ENCODE measurements around the gene EID3. TPM values are rescaled to one million over a fixed set of nuclear protein-coding genes. Genes with fewer than 3 reads are reported as not detected.
A peak's percentile ranks its signal among the peaks of the same experiment; 100 is the strongest.

EID3 gene
- polyA plus RNA-seq, 2 of the 4 experiments (the other 2 are of a cell fraction): 6.8 to 12.2 TPM

DNA sequence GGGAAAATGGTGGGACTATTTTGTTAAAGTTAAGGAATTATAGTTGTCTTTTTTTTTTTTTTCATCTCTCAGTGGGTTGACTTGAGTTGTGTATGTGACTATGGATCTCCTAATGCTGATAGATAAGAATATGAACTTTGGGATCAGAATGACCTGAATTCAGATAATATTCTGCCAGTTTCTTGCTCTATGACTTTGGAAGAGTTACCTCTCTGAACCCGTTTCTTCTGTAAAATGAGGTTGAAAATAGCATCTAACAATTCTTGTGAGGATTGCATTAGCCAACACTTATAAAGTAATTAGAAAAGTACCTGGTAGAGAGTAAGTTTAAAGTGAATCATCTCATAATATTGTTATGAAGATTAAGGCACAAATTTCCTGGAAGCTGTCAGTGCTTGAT is 18.4 kb downstream of the EID3 start:
- ChIA-PET POLR2A (interaction anchor here (0.6 kb wide), 1 partner anchor 18 kb away, joined by 3 read pairs; no protein-coding TSS in a partner anchor), CTCF (interaction anchor here (0.6 kb wide), 1 partner anchor 86 kb away, joined by 3 read pairs; no protein-coding TSS in a partner anchor)
- WGBS (ENCODE audit: missing lambda C conversion rate): 76% methylated on average over 1 of the region's 1 CpG
- Histone ChIP-seq H3K4me2 (peak overlapping the region; percentile 97), H3K27ac (peak overlapping the region; percentile 5 to 72; a peak in 4 of 6 replicates), H3K9me3 (no peaks in the 10 kb centered on the region), H3K4me1 (peaks cover 91% of the 10 kb centered on the region), H3K4me3 (no peak overlapping the region)
- ATAC-seq (no peak), FAIRE-seq (no peak), DNase-seq (ENCODE audit: low read depth in 1 of 2, low spot score in 1 of 2) (no peak)
- TF ChIP-seq EHF (CRISPR knock-in tag; IDR thresholded peaks at IDR 0.05) (no peak), EP300 (IDR thresholded peaks at IDR 0.05) (no peak), CHD4 (IDR thresholded peaks at IDR 0.05; ENCODE audit: borderline replicate concordance) (no peak), HDAC2 (IDR thresholded peaks at IDR 0.05) (no peak), NR3C1 (IDR thresholded peaks at IDR 0.05) (no peak), JUN (IDR thresholded peaks at IDR 0.05) (no peak; a peak in 1 of 5 replicates), CBX2 (IDR thresholded peaks at IDR 0.05; ENCODE audit: borderline replicate concordance, low read depth) (no peak), EHMT2 (IDR thresholded peaks at IDR 0.05; ENCODE audit: low read depth) (no peak), ZC3H11A (IDR thresholded peaks at IDR 0.05) (no peak), ZNF302 (CRISPR knock-in tag; IDR thresholded peaks at IDR 0.05) (no peak), MAZ (IDR thresholded peaks at IDR 0.05; ENCODE audit: borderline replicate concordance, low read depth, low read length) (no peak), RCOR1 (IDR thresholded peaks at IDR 0.05; ENCODE audit: low read depth, low read length) (no peak), NFE2L2 (conservative IDR thresholded peaks at IDR 0.05; ENCODE audit: low read length) (no peak), BHLHE40 (IDR thresholded peaks at IDR 0.05; ENCODE audit: low read depth, low read length) (no peak), FOSB (CRISPR knock-in tag; IDR thresholded peaks at IDR 0.05) (peak; percentile 75; the same call in 1 of the 2 replicates), RAD21 (conservative IDR thresholded peaks at IDR 0.05 in 1 of 2, IDR thresholded peaks at IDR 0.05 in 1 of 2) (no peak), CEBPB (IDR thresholded peaks at IDR 0.05) (no peak), RARB (CRISPR knock-in tag; IDR thresholded peaks at IDR 0.05) (0 out of 2 replicates have a peak, but pooled peaks have one; percentile 24), HOXA7 (CRISPR knock-in tag; IDR thresholded peaks at IDR 0.05) (peak; percentile 82), ESRRA (IDR thresholded peaks at IDR 0.05; ENCODE audit: borderline replicate concordance, low read length) (no peak), FOSL2 (IDR thresholded peaks at IDR 0.05) (no peak), FOSL2 (CRISPR knock-in tag; IDR thresholded peaks at IDR 0.05) (no peak), POLR2AphosphoS2 (conservative IDR thresholded peaks at IDR 0.05; ENCODE audit: low read length) (peak; percentile 64; the same call in 1 of the 2 replicates), KDM5A (IDR thresholded peaks at IDR 0.05) (no peak)
- TF ChIP-seq, protein P1, sequence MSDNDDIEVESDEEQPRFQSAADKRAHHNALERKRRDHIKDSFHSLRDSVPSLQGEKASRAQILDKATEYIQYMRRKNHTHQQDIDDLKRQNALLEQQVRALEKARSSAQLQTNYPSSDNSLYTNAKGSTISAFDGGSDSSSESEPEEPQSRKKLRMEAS (IDR thresholded peaks at IDR 0.05): no peak
- TF ChIP-seq, protein P2, sequence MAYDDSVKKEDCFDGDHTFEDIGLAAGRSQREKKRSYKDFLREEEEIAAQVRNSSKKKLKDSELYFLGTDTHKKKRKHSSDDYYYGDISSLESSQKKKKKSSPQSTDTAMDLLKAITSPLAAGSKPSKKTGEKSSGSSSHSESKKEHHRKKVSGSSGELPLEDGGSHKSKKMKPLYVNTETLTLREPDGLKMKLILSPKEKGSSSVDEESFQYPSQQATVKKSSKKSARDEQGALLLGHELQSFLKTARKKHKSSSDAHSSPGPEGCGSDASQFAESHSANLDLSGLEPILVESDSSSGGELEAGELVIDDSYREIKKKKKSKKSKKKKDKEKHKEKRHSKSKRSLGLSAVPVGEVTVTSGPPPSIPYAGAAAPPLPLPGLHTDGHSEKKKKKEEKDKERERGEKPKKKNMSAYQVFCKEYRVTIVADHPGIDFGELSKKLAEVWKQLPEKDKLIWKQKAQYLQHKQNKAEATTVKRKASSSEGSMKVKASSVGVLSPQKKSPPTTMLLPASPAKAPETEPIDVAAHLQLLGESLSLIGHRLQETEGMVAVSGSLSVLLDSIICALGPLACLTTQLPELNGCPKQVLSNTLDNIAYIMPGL (CRISPR knock-in tag; IDR thresholded peaks at IDR 0.05; ENCODE audit: borderline replicate concordance): peak; percentile 71; the same call in 1 of the 2 replicates
- TF ChIP-seq, protein P3, sequence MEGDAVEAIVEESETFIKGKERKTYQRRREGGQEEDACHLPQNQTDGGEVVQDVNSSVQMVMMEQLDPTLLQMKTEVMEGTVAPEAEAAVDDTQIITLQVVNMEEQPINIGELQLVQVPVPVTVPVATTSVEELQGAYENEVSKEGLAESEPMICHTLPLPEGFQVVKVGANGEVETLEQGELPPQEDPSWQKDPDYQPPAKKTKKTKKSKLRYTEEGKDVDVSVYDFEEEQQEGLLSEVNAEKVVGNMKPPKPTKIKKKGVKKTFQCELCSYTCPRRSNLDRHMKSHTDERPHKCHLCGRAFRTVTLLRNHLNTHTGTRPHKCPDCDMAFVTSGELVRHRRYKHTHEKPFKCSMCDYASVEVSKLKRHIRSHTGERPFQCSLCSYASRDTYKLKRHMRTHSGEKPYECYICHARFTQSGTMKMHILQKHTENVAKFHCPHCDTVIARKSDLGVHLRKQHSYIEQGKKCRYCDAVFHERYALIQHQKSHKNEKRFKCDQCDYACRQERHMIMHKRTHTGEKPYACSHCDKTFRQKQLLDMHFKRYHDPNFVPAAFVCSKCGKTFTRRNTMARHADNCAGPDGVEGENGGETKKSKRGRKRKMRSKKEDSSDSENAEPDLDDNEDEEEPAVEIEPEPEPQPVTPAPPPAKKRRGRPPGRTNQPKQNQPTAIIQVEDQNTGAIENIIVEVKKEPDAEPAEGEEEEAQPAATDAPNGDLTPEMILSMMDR (IDR thresholded peaks at IDR 0.05): no peak
